ENCODE data around the gene TIMM29. TPM values are rescaled to one million over a fixed set of nuclear protein-coding genes. Genes with fewer than 3 reads are reported as not detected.

The TIMM29 gene
- total RNA-seq, 1 experiment from 2014 or later = 23.4 TPM

DNA sequence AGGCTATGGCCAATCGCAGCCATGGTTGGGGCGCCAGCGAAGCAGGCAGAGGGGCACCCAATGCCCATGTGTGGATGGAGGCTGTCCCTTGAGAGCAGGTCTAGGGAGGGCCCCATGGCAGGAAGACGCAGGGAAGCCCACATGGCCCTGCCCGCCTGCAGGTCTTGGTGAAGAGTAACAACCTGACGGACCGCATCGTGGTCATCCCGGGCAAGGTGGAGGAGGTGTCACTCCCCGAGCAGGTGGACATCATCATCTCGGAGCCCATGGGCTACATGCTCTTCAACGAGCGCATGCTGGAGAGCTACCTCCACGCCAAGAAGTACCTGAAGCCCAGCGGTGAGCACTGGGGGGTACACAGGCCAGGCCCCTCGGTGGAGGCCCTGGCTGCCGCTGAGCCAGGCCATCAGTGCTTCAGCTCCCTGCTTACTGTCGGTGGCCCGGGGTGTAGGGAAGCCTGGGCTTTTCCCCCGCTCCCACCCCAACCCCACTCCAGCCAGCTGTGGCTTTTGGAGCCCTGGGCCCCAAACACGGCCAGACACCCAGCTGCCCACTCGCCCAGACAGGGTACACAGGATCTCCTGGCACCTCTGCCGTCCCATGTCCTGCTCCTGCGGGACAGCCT, 14.8 kb upstream of the TIMM29 start:
- no peak overlapping the region for H3K4me3 Mint-ChIP-seq
- Histone ChIP-seq H4K20me1 (ENCODE audit: control insufficient read depth, insufficient read depth, insufficient read length) (no peaks in the 10 kb centered on the region), H3K23ac (ENCODE audit: insufficient read length, low read depth, low read length) (no peak overlapping the region), H2AK5ac (ENCODE audit: insufficient read length, low read length) (no peak overlapping the region), H3K4ac (ENCODE audit: low read depth, low read length) (no peak overlapping the region), H3K4me1 (ENCODE audit: insufficient read depth, low read length) (no peaks in the 10 kb centered on the region), H2BK12ac (ENCODE audit: insufficient read length, low read depth, low read length) (no peak overlapping the region), H3K56ac (ENCODE audit: insufficient read length, low read depth, low read length) (no peak overlapping the region), H4K5ac (ENCODE audit: insufficient read length, low read depth, low read length) (no peak overlapping the region), H4K91ac (ENCODE audit: insufficient read length, low read depth, low read length) (no peak overlapping the region), H3K9me3 (ENCODE audit: control insufficient read depth, low read depth, low read length) (no peaks in the 10 kb centered on the region), H3K27me3 (ENCODE audit: insufficient read depth, low read length) (no peaks in the 10 kb centered on the region), H3K79me2 (ENCODE audit: insufficient read depth, low read length) (no peaks in the 10 kb centered on the region), H3K23me2 (ENCODE audit: insufficient read length, low read depth, low read length, poor library complexity, severe bottlenecking) (no peaks in the 10 kb centered on the region), H3T11ph (ENCODE audit: low read length) (no peak overlapping the region), H3K14ac (ENCODE audit: insufficient read depth, low read length) (no peak overlapping the region), H2BK5ac (ENCODE audit: insufficient read length, low read length) (no peak overlapping the region), H2BK120ac (ENCODE audit: low read depth, low read length, poor library complexity, severe bottlenecking) (no peak overlapping the region), H4K8ac (replicated peaks; ENCODE audit: insufficient read length, low read depth, low read length) (no peak overlapping the region), H3K18ac (ENCODE audit: insufficient read length, low read depth, low read length) (no peak overlapping the region), H3K79me1 (ENCODE audit: insufficient read depth, low read depth, low read length, poor library complexity, severe bottlenecking) (no peaks in the 10 kb centered on the region), H2BK20ac (ENCODE audit: low read depth, low read length, poor library complexity, severe bottlenecking) (no peak overlapping the region), H3K4me2 (ENCODE audit: insufficient read depth, insufficient read length, low read length) (no peak overlapping the region), H2AFZ (ENCODE audit: low read length) (no peak overlapping the region), H3K9ac (ENCODE audit: extremely low read depth, insufficient read length, low read length) (no peak overlapping the region), H3K27ac (ENCODE audit: insufficient read length, low read depth, low read length) (no peak overlapping the region), H2BK15ac (ENCODE audit: low read depth, low read length) (no peak overlapping the region)
- TF ChIP-seq, protein P1, sequence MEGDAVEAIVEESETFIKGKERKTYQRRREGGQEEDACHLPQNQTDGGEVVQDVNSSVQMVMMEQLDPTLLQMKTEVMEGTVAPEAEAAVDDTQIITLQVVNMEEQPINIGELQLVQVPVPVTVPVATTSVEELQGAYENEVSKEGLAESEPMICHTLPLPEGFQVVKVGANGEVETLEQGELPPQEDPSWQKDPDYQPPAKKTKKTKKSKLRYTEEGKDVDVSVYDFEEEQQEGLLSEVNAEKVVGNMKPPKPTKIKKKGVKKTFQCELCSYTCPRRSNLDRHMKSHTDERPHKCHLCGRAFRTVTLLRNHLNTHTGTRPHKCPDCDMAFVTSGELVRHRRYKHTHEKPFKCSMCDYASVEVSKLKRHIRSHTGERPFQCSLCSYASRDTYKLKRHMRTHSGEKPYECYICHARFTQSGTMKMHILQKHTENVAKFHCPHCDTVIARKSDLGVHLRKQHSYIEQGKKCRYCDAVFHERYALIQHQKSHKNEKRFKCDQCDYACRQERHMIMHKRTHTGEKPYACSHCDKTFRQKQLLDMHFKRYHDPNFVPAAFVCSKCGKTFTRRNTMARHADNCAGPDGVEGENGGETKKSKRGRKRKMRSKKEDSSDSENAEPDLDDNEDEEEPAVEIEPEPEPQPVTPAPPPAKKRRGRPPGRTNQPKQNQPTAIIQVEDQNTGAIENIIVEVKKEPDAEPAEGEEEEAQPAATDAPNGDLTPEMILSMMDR (conservative IDR thresholded peaks at IDR 0.05) = no peak
- H3K27me3 Mint-ChIP-seq (ENCODE audit: low read depth) = no peaks in the 10 kb centered on the region
- H3K9me3 Mint-ChIP-seq = no peaks in the 10 kb centered on the region
- no CpG with 5 or more reads among the region's 24 CpGs for WGBS (ENCODE audit: extremely low coverage, insufficient read length, low lambda C conversion rate)
- H3K36me3 Mint-ChIP-seq (ENCODE audit: insufficient read depth in 1 of 3, low read depth in 3 of 3) = peaks cover 12 to 68% (median 54%) of the 10 kb centered on the region in 3 experiments; a peak in 6 of 7 replicates
- H3K4me1 Mint-ChIP-seq = no peaks in the 10 kb centered on the region
- no peak overlapping the region for H3K27ac Mint-ChIP-seq
- DNase-seq = peak; percentile 22
